C4-2B (cell line): ENCODE measurements around the gene PTPN23.

Experiments
- ZFX ChIP-seq: fragments of 450-650 bp; IDR thresholded peaks from 2 replicates; pipeline ENCODE4 v1.6.1; 2017
- TF ChIP-seq, protein P1 (sequence below): fragments of 450-650 bp; conservative IDR thresholded peaks from 2 replicates; pipeline ENCODE4 v1.5.1; 2017; ENCODE audit warnings: mild to moderate bottlenecking

DNA sequence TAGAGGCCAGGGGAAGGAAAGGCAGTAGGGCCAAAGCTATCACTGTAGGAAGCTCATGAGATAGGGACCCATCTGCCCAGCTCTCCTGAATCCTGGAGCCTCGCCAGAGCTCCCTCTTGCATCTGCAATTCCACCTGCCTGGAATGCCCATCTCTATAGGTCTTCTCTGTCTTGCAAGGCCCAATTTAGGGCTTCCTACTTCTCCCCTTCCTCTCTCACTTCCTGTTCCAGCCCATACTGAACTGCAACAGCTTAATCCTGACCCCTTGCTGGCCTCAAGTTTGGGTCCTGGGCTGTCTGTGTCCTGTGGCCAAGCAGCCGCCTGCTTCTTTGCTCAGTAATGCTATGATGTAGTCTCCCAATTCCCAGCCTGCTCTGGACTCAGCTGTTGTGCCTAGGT is 3.6 kb upstream of the PTPN23 start:
- TF ChIP-seq, protein P1, sequence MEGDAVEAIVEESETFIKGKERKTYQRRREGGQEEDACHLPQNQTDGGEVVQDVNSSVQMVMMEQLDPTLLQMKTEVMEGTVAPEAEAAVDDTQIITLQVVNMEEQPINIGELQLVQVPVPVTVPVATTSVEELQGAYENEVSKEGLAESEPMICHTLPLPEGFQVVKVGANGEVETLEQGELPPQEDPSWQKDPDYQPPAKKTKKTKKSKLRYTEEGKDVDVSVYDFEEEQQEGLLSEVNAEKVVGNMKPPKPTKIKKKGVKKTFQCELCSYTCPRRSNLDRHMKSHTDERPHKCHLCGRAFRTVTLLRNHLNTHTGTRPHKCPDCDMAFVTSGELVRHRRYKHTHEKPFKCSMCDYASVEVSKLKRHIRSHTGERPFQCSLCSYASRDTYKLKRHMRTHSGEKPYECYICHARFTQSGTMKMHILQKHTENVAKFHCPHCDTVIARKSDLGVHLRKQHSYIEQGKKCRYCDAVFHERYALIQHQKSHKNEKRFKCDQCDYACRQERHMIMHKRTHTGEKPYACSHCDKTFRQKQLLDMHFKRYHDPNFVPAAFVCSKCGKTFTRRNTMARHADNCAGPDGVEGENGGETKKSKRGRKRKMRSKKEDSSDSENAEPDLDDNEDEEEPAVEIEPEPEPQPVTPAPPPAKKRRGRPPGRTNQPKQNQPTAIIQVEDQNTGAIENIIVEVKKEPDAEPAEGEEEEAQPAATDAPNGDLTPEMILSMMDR = no peak
- TF ChIP-seq ZFX = no peak
